ENCODE data around the gene CCDC39.
A peak's percentile ranks its signal among the peaks of the same experiment; 100 is the strongest.

The CCDC39 gene

DNA sequence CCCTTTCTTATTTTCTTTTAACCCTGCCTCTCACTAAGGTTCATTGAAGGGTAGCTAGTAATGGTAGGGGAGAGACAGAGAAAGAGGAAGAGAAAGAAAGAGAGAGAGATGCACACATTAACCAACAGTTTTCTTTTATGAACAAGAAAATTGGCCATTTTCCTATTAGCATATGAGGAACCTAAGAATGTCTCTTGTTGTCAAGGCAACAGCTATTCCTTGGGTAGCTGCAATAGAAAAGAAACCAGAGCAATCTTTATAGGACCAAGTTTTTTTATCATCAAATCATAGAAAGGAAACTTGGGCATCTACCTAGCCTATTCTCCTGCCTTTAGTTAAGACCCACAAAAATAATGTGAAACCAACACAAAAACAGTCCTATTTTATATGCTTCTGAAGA, 15.0 kb upstream of the CCDC39 start:
- no peak overlapping the region for H3K27ac ChIP-seq
- TF ChIP-seq, protein P1, sequence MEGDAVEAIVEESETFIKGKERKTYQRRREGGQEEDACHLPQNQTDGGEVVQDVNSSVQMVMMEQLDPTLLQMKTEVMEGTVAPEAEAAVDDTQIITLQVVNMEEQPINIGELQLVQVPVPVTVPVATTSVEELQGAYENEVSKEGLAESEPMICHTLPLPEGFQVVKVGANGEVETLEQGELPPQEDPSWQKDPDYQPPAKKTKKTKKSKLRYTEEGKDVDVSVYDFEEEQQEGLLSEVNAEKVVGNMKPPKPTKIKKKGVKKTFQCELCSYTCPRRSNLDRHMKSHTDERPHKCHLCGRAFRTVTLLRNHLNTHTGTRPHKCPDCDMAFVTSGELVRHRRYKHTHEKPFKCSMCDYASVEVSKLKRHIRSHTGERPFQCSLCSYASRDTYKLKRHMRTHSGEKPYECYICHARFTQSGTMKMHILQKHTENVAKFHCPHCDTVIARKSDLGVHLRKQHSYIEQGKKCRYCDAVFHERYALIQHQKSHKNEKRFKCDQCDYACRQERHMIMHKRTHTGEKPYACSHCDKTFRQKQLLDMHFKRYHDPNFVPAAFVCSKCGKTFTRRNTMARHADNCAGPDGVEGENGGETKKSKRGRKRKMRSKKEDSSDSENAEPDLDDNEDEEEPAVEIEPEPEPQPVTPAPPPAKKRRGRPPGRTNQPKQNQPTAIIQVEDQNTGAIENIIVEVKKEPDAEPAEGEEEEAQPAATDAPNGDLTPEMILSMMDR (conservative IDR thresholded peaks at IDR 0.05): no peak

DNA sequence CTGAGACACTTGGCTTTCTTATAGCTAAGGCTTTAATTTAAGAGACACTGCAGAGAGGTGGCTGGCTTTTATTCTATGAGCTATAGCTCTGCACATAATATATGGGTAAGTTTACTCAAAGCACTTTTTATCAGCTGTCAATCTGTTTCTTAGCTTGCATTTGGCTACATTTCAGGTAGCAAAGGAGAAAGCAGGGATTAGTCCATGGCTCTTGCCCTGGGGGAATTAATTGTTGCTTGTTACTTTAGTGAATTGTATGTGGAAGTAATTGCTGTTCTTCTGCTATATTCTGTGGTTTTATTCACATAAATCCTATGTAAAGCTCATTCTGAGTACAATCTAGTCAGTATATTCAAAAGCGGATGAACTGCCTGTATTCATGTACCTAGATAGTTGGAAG, 14.4 kb upstream of the CCDC39 start:
- no peak overlapping the region for H3K27ac ChIP-seq
- TF ChIP-seq, protein P1 (conservative IDR thresholded peaks at IDR 0.05): no peak

DNA sequence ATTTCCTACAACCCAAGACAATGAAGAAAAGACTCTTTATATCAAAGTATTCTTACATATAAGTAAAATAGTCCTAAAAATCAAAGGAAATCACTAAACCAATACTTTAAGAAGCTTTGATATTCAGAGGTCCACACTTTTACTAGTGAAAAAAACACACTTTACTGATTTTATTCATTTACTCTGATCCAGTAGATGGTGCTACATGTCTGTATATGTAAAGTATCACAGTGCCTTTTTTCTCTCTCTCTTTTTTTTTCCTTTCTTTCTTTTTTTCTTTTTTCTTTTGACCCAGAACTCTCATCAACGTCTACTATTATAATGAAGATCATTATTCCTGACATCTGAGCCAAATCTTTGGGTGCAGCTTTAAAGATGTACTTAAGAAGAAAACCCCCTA, 10.8 kb upstream of the CCDC39 start:
- no peak overlapping the region for H3K27ac ChIP-seq
- TF ChIP-seq, protein P1 (conservative IDR thresholded peaks at IDR 0.05): peak; percentile 37; the same call in 1 of the 2 replicates

DNA sequence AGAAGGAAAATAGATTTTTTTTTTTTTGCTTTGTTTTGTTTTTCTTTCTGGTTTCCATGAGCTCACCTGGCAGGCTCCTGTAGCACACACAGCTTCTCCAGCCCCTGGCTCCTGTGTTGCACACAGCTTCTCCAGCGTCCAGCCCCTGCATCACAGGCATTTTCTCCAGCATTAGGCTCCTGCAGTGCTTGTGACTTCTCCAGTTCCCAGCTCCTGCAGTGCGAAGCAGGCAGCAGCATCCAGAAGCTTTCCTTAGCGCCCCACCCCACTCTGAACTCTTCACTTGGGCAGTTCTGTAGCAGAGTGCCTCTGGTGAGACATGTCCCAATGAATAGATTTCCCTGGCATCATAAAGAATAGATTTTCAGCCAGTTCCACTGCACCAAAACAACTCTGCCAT, 5.5 kb upstream of the CCDC39 start:
- TF ChIP-seq, protein P1 (conservative IDR thresholded peaks at IDR 0.05): no peak
- H3K27ac ChIP-seq: no peak overlapping the region

DNA sequence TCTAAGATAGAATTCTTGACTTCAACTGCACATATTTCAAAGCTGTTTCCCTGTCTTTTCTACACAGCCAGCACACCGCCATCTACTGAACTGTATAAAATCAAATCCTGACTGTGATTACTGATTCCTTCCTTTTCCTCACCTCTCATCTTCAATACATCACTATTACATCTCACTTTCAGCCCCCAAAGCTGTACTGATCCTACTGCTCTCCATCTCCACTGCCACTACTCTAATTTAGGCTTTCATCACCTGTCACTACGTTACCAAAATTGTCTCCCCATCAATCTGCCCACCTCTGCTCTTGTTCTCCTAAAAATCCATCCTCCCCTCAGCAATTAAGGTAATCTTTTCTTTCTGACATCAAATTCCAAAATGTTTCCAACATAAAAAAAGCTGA, 4.5 kb upstream of the CCDC39 start:
- H3K27ac ChIP-seq: no peak overlapping the region
- TF ChIP-seq, protein P1 (conservative IDR thresholded peaks at IDR 0.05): no peak

DNA sequence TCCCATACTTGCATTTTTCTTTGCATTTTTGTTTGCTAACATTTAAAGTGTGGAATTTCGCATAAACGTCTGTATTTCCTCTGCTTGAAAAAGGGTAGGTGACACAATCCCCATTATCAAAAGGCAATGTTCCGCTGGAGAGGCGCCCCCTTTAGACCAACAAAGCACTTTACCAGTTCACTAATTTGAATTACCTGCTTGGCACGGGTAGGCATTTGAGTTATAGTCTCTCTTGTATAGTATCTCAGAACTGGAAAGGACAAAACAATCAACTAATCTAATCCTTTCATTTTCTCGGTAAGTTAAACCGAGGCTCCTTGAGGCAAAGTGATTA, 775 bp upstream of the CCDC39 start:
- TF ChIP-seq, protein P1 (conservative IDR thresholded peaks at IDR 0.05): peak; percentile 61
- H3K27ac ChIP-seq: no peak overlapping the region

DNA sequence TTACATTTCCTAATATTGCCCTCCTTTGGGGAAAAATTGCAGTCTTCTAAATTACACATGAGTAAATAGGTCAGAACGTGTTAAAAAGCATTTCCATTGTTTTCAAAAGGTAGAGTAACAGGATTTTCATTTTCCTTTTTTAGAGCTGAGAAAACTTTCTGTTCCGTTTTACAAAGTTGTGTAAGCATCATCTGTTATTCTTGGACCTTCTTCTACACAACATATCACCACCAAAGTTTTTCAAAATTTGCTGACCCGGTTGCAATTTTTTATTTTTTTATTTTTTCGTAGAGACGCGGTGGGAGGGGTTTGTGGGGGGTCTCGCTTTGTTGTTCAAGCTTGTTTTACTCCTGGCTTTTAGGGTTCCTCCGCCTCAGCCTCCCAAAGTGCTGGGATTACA, 1.1 kb downstream of the CCDC39 start:
- TF ChIP-seq, protein P1 (conservative IDR thresholded peaks at IDR 0.05): no peak
- H3K27ac ChIP-seq: no peak overlapping the region

DNA sequence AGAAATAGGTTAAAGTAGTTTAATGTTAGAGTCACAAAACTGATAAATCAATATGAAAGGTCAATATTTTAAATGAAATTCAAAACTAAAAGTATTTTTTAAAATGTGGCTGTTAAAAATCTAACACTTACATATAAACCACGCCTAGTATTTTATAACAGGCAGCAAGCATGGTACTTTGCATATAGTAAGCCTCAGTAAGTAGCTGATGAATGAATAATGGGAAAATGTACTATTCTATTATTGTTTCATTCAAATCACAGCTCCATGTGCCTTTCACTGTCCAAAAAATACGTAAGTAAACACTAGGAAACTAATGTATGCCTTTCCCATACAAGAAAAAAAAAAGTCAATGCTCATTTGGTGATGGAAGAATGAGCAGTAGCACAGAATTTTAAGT, 17.8 kb downstream of the CCDC39 start:
- no peak overlapping the region for H3K27ac ChIP-seq
- TF ChIP-seq, protein P1 (conservative IDR thresholded peaks at IDR 0.05): no peak

Data from VCaP (cell line).